Activated CD4-positive, alpha-beta T cell treated with anti-CD3 and anti-CD28 coated beads, Interleukin-2, amount 50 U/mL, for 48 hours (primary cell): ENCODE data around the gene KANTR.
"Not testable (repeated sequence)": the region's sequence is repeated elsewhere in the genome, so short reads cannot be mapped to it uniquely, and the experiment has no call there.

Experiments used
- DNase-seq, 2 experiments: peaks; one replicate each; pipeline ENCODE4 v3.0.0-alpha.2; 2020

Gene KANTR

DNA sequence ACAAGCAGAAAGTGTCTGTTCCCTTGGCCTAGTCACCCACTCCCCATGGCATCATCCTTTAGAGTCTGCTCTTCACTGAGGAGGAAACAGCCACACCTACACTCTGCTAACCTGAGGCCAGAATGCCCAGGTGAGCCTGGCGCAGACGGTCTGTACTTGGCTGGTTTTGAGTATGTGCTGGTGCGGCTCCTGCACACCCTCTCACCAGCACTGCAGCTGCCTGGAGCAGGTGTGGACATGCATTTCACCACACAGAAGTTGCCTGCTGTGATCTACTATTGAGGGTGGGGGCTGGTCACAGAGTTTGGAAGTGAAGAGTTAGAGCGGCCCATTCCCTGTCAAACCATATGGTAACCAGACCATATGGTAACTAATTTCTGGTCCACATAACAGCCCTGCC lies 39.5 kb downstream of the KANTR start:
- DNase-seq = no peak

DNA sequence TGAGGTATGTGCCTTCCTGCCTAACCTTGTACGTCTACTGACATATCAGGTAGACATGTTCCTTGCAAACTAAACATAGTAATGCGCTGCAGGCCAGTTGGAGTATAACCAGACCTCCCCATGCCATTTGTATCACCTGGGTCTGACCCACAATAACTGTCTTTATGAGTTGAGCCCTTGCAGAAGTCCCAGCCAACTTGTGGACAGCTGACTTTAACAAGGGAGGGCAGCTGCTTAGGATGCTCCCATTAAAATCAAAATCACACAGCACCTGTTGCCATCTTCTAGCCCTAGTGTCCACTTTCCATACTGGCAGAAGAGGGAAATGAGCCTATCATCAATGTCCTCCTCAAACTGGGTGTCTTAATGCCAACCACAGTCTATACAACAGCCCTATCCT lies 41.6 kb downstream of the KANTR start:
- DNase-seq = no peak

DNA sequence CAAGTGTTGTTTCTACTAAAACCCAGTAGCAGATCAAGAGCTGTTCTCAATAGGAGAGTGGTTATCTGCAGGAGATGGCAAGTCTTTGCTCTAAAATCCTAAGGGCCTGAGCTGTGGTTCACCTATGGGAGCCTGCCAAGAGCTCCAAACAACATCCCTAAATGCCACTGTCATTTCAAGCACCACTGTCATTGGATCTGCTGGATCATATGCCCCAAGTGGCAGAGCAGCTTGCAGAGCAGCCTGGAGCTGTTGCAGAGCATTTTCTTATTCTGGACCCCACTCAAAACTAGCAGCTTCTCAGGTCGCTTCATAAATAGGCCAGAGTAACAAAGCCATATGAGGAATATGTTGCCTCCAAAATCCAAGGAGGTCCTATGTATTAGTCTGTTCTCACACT lies 59.6 kb downstream of the KANTR start:
- no peak for DNase-seq

DNA sequence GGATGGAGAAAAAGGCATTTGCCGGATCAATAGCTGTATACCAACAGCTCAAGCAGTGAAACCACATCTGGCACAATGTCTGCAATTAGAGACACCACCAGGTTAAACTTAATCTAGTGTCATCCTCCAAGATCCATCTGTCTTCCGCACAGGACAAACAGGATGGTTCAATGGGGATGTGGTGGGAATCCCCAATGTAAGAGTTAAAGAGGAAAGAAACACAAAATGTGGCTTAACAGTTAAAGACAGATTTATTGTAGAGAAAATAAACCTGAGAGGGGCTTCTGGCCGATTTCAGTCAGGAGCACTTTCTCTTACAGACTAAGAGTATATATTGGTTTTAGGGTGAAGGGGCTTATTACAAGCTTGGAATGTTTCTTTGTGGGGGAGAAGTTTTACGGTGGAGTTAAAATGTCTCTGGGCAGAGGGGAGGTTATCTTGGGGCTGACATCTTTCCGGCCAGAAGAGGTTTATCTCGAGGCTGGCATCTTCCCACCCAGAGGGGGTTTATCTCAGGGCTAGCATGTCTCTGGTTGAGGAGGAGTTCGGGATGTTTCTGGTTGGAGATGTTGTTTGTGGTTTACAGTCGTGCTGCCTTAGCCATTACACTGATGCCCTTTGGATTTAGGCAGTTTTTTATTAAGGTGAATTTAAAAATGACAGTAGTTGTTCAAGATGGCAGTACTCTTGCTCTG lies 61.7 kb downstream of the KANTR start:
- DNase-seq = no peak

DNA sequence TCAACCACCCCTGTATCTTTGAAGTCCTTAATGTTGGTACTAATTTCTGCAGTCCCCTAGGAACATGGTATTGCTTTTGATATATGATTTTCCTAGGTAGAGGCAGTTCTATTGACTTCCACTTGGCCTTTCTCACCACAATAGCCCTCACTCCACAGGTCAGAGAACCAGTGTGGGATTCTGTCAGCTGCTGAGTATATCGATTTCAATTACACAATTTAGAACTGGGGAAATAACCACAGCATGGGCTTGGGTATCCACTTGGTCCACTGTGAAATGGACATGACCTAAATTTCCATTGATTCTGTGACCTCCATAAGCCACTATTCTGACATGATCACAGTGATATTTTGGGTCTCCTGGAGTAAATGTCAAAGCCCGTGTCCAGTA lies 62.3 kb downstream of the KANTR start:
- no peak for DNase-seq

DNA sequence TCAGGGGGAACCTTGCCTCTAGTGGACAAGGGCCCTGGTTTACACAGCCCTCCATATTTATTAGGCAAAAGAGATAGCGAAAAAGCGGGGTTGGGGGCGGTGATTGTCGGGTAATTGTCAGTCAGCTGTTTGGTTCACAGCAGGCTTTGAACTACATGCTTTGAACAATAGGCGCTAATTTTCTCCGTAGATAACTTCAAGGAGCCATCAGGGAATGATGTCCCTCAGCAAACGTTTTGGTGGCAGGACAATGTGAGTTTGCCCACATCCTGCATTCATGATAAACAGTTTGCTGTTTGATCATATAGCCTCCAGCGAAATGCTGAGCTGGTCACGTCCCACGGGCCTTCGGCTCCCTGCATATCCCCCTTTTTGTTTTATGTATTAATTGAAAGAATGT lies 65.2 kb downstream of the KANTR start:
- no peak for DNase-seq

DNA sequence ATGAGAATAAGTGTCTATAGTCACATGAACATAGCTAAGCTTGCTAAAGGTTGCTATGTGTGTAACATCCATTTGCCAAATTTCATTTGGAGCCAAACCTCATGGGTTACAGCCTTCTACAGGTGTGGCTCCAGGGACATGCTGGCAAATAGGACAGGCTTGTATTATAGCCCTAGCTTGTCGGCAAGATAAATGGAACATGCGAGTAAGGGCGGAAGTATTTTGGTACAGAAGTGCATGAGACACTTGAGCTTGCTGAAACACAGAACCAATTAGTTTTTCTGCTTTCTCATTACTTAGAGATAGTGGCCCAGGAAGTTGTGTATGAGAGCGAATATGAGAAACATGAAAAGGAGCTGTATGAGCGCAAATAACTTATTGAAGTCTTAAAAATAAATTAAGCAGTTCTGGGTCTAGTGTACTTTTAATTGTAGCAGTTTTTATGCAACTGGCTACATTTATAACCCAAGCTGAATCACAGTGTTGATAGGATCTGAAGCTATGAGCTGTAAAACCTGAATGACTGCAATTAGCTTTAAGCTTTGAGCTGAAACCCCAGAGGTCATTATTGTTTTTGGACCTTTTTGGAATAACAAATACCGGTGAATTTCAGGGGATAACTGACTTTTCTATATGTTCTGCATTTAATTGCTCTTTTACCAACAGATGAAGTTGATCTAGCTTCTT lies 66.5 kb downstream of the KANTR start:
- DNase-seq = no peak

DNA sequence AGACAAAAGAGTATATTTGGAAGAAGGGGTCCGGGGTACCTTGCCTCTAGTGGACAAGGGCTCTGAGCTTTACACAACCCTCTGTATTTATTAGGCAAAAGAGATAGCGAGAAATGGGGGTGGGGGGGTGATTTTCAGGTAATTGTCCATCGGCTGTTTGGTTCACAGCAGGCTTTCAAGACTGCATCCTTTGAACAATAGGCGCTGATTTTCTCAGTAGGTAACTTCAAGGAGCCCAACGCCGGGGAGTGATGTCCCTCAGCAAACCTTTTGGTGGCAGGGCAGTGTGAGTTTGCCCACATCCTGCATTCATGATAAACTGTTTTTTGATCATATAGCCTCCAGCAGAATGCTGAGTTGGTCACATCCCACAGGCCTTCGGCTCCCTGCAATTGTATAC lies 69.5 kb downstream of the KANTR start:
- DNase-seq = no peak

DNA sequence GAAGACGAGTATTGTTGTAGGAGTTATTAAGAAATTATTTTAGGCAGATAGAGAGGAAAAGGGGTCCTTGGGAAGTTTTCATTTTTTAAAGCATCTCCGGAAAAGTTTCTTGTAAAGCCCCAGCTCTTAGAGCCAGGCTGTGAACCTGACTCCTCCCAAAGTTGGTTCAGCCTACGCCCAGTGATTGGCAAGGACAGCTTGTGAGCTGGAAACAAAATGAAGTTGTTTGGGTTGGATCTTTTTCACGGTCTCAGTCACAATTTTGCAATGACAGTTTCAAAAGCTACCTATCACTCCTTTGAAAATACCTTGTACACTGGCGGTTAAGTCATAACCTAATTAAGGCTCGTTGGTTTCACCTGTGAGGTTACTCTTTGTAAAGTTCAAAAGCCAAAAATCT lies 70.6 kb downstream of the KANTR start:
- DNase-seq = not testable (repeated sequence)

DNA sequence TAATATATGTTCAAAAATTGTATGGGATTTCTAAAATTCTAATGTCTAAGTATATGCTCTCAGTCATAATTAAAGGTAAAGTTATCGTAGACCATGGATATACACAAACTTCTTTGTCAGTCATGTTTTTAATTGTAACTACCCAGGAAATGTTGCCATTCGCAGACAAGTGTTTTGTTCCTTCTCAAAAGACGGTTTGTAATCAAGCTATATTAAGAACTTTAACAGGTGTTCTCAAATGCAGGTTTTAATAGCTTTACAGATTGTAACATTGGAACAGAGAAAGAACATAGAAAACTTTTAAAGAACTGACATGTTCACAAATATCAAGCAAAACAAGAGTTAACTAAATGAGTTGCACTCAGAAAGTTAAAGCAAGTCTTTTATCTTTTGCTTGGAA lies 72.2 kb downstream of the KANTR start:
- DNase-seq = no peak

DNA sequence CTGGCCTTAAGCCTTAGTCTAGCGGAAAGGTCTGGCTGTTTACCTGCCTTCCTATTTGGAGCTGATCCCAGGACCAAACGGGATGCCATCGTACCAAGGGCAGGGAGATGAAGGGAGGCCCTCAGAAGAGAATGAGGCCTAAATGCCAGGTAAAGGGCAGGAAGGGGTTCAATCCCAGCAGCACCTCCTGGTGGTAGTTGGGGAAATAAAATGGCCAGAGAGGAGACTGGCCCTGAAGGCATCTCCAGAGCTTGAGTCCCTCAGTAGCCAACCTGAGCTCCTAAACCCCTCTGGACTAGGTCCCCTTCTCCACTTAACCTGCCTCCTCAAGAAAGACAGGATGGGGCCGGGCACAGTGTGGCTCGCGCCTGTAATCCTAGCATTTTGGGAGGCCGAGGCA lies 77.4 kb downstream of the KANTR start:
- no peak for DNase-seq
